H9 (cell line): Measurements from ENCODE around the gene HOXA4. TPM values are rescaled to one million over a fixed set of nuclear protein-coding genes. Genes with fewer than 3 reads are reported as not detected.

Source experiments
- DNase-seq: peaks from one replicate; pipeline ENCODE4 v3.0.0-alpha.2; 2017
- H2AFZ ChIP-seq: one replicate; pipeline ENCODE4 v1.6.1; 2013; ENCODE audit warnings: mild to moderate bottlenecking, low read length, control low read depth, moderate library complexity
- H2AK5ac ChIP-seq: 2 replicates; pipeline ENCODE4 v1.6.1; 2013; ENCODE audit warnings: low read length, control low read depth, mixed read lengths; ENCODE audit not compliant: insufficient read length
- H2BK120ac ChIP-seq: one replicate; pipeline ENCODE4 v1.6.1; 2013; ENCODE audit warnings: low read depth, mild to moderate bottlenecking, low read length, control low read depth, inconsistent platforms; ENCODE audit not compliant: poor library complexity, severe bottlenecking
- H2BK12ac ChIP-seq: 2 replicates; pipeline ENCODE4 v1.6.1; 2013; ENCODE audit warnings: low read length, control low read depth, mixed read lengths, low read depth; ENCODE audit not compliant: insufficient read length
- H2BK15ac ChIP-seq: 2 replicates; pipeline ENCODE4 v1.6.1; 2013; ENCODE audit warnings: low read depth, low read length, control low read depth
- H2BK20ac ChIP-seq: one replicate; pipeline ENCODE4 v1.6.1; 2013; ENCODE audit warnings: low read depth, mild to moderate bottlenecking, low read length, control low read depth, inconsistent platforms; ENCODE audit not compliant: poor library complexity, severe bottlenecking
- H2BK5ac ChIP-seq: 2 replicates; pipeline ENCODE4 v1.6.1; 2013; ENCODE audit warnings: low read length, control low read depth, mixed read lengths; ENCODE audit not compliant: insufficient read length
- H3K14ac ChIP-seq: 2 replicates; pipeline ENCODE4 v1.6.1; 2013; ENCODE audit warnings: low read length, control low read depth; ENCODE audit not compliant: insufficient read depth
- H3K18ac ChIP-seq: 2 replicates; pipeline ENCODE4 v1.6.1; 2013; ENCODE audit warnings: low read depth, mild to moderate bottlenecking, mixed read lengths, low read length, control low read depth; ENCODE audit not compliant: insufficient read length
- H3K23ac ChIP-seq: 2 replicates; pipeline ENCODE4 v1.6.1; 2013; ENCODE audit warnings: low read length, control low read depth, mixed read lengths, low read depth; ENCODE audit not compliant: insufficient read length
- H3K23me2 ChIP-seq: 2 replicates; pipeline ENCODE4 v1.6.1; 2013; ENCODE audit warnings: low read depth, mild to moderate bottlenecking, mixed read lengths, low read length, control low read depth; ENCODE audit not compliant: insufficient read length, poor library complexity, severe bottlenecking
- H3K27ac ChIP-seq: 2 replicates; pipeline ENCODE4 v1.5.1; 2013; ENCODE audit warnings: low read length, control low read depth, mixed read lengths, low read depth; ENCODE audit not compliant: insufficient read length
- H3K27me3 ChIP-seq: 2 replicates; pipeline ENCODE4 v1.6.1; 2013; ENCODE audit warnings: low read length, control low read depth, inconsistent platforms; ENCODE audit not compliant: insufficient read depth
- H3K4ac ChIP-seq: 2 replicates; pipeline ENCODE4 v1.6.1; 2013; ENCODE audit warnings: low read depth, mild to moderate bottlenecking, control low read depth, inconsistent platforms, low read length, moderate library complexity
- H3K4me1 ChIP-seq: 2 replicates; pipeline ENCODE4 v1.6.1; 2013; ENCODE audit warnings: low read length, control low read depth, inconsistent platforms; ENCODE audit not compliant: insufficient read depth
- H3K4me2 ChIP-seq: 2 replicates; pipeline ENCODE4 v1.6.1; 2013; ENCODE audit warnings: low read length, control low read depth, mixed read lengths; ENCODE audit not compliant: insufficient read length, insufficient read depth
- H3K56ac ChIP-seq: 2 replicates; pipeline ENCODE4 v1.6.1; 2013; ENCODE audit warnings: low read depth, mild to moderate bottlenecking, mixed read lengths, low read length, control low read depth; ENCODE audit not compliant: insufficient read length
- H3K79me1 ChIP-seq: 2 replicates; pipeline ENCODE4 v1.6.1; 2013; ENCODE audit warnings: low read depth, mild to moderate bottlenecking, moderate library complexity, low read length, control low read depth, inconsistent platforms; ENCODE audit not compliant: insufficient read depth, poor library complexity, severe bottlenecking
- H3K79me2 ChIP-seq: 2 replicates; pipeline ENCODE4 v1.6.1; 2013; ENCODE audit warnings: low read length, control low read depth, inconsistent platforms; ENCODE audit not compliant: insufficient read depth
- H3K9ac ChIP-seq: 2 replicates; pipeline ENCODE4 v1.6.1; 2013; ENCODE audit warnings: low read length, control low read depth, mixed read lengths; ENCODE audit not compliant: insufficient read length; ENCODE audit errors: extremely low read depth
- H3K9me3 ChIP-seq: one replicate; pipeline ENCODE4 v1.6.1; 2013; ENCODE audit warnings: low read depth, low read length, inconsistent platforms; ENCODE audit not compliant: control insufficient read depth
- H3T11ph ChIP-seq: one replicate; pipeline ENCODE4 v1.6.1; 2013; ENCODE audit warnings: mild to moderate bottlenecking, low read length, control low read depth, inconsistent platforms
- H4K20me1 ChIP-seq: one replicate; pipeline ENCODE4 v1.6.1; 2013; ENCODE audit not compliant: control insufficient read depth, insufficient read length, insufficient read depth
- H4K5ac ChIP-seq: 2 replicates; pipeline ENCODE4 v1.6.1; 2013; ENCODE audit warnings: low read depth, mild to moderate bottlenecking, mixed read lengths, low read length, control low read depth; ENCODE audit not compliant: insufficient read length
- H4K8ac ChIP-seq: replicated peaks from 2 replicates; pipeline ENCODE4 v1.6.1; 2013; ENCODE audit warnings: low read length, control low read depth, mixed read lengths, low read depth; ENCODE audit not compliant: insufficient read length
- H4K91ac ChIP-seq: 2 replicates; pipeline ENCODE4 v1.6.1; 2013; ENCODE audit warnings: low read depth, mild to moderate bottlenecking, moderate library complexity, mixed read lengths, low read length, control low read depth; ENCODE audit not compliant: insufficient read length
- H3K27ac Mint-ChIP-seq, 3 experiments: 2 replicates in 2 of 3; 3 replicates in 1 of 3; pipeline ENCODE4 v1.8.0; 2020 to 2021; ENCODE audit warnings: mixed read lengths in 3 of 3, mild to moderate bottlenecking in 1 of 3, moderate library complexity in 1 of 3
- H3K27me3 Mint-ChIP-seq: 2 replicates; pipeline ENCODE4 v1.8.0; 2021; ENCODE audit warnings: low read depth, mild to moderate bottlenecking, moderate library complexity, mixed read lengths
- H3K36me3 Mint-ChIP-seq, 3 experiments: 2 replicates in 2 of 3; 3 replicates in 1 of 3; pipeline ENCODE4 v1.8.0; 2020 to 2021; ENCODE audit warnings: low read depth in 3 of 3, mixed read lengths in 3 of 3; ENCODE audit not compliant: insufficient read depth in 1 of 3
- H3K4me1 Mint-ChIP-seq, 2 experiments: 2 replicates each; pipeline ENCODE4 v1.8.0; 2020; ENCODE audit warnings: mixed read lengths in 2 of 2
- H3K4me3 Mint-ChIP-seq, 2 experiments: 2 replicates in 1 of 2; 3 replicates in 1 of 2; pipeline ENCODE4 v1.8.0; 2020 to 2021; ENCODE audit warnings: mild to moderate bottlenecking in 2 of 2, mixed read lengths in 2 of 2, moderate library complexity in 1 of 2
- H3K9me3 Mint-ChIP-seq, 2 experiments: 2 replicates in 1 of 2; 3 replicates in 1 of 2; pipeline ENCODE4 v1.8.0; 2020; ENCODE audit warnings: mild to moderate bottlenecking in 2 of 2, mixed read lengths in 2 of 2, moderate library complexity in 1 of 2
- WGBS: extraction: QIAGEN DNeasy Blood & Tissue Kit; methylation state at CpG from one replicate; pipeline ENCODE4 v1.1.7; 2013; ENCODE audit warnings: missing lambda C conversion rate, low lambda C conversion rate, mixed read lengths; ENCODE audit not compliant: insufficient read length; ENCODE audit errors: extremely low coverage; 5-methylcytosine and 5-hydroxymethylcytosine counted together
- total RNA-seq: library from RNA; stranded (reverse); gene quantifications from 2 replicates; pipeline ENCODE4 v1.2.1, GENCODE V29; 2021
- TF ChIP-seq, protein P1 (sequence below): fragments of 200-600 bp; sonication (generic); conservative IDR thresholded peaks from 3 replicates; pipeline ENCODE4 v1.8.0; 2021; ENCODE audit warnings: antibody characterized with exemption, mild to moderate bottlenecking

HOXA4 gene
- total RNA-seq, 1 experiment from 2014 or later: not detected

DNA sequence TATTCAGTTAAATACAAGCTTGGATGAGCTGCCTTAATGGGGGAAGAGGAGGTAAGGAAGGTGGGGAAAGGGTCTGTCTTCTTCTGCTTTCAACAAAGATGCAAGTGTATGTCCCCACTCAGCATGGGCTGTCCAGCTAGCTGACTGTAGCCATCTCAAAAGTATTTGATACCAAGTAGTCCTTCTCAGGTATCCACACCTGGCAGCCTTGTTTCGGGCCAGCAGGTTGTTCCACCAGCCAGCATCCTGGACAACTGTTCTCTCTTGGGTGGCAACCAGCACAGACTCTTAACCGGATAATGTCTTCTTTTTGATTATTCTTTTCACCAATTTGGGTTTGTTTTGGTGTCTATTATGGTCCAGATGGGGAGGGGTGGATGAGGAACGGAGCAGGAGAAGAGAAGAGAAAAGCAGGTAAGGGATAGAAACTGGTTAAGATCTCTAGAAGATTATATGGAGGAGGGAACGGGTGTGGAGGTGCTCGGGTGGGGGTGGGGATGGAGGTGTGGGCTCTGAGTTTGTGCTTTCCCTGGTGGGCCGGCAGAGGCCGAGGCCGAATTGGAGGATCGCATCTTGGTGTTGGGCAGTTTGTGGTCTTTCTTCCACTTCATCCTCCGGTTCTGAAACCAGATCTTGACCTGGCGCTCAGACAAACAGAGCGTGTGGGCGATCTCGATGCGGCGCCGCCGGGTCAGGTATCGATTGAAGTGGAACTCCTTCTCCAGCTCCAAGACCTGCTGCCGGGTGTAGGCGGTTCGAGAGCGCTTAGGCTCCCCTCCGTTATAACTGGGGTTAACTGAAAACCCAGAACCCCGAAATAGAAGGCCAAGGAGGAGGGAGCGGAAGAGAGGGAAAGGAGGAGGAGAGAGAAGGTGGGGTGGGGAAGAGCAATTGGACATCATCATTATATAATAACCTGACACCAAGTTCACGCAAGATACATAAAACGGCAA is 1.5 kb downstream of the HOXA4 start:
- no peak overlapping the region for H3K4me2 ChIP-seq
- H3K9ac ChIP-seq: no peak overlapping the region
- H3K27ac ChIP-seq: no peak overlapping the region
- Mint-ChIP-seq H3K4me1 (peaks cover 0 to 6% of the 10 kb centered on the region in 2 experiments; a peak in 1 of 4 replicates), H3K27me3 (peaks cover 97% of the 10 kb centered on the region), H3K36me3 (no peaks in the 10 kb centered on the region; a peak in 1 of 7 replicates), H3K9me3 (peaks cover 4 to 11% of the 10 kb centered on the region in 2 experiments; a peak in 3 of 5 replicates), H3K4me3 (no peak overlapping the region), H3K27ac (no peak overlapping the region)
- H2BK5ac ChIP-seq: no peak overlapping the region
- no peak overlapping the region for H3T11ph ChIP-seq
- TF ChIP-seq, protein P1, sequence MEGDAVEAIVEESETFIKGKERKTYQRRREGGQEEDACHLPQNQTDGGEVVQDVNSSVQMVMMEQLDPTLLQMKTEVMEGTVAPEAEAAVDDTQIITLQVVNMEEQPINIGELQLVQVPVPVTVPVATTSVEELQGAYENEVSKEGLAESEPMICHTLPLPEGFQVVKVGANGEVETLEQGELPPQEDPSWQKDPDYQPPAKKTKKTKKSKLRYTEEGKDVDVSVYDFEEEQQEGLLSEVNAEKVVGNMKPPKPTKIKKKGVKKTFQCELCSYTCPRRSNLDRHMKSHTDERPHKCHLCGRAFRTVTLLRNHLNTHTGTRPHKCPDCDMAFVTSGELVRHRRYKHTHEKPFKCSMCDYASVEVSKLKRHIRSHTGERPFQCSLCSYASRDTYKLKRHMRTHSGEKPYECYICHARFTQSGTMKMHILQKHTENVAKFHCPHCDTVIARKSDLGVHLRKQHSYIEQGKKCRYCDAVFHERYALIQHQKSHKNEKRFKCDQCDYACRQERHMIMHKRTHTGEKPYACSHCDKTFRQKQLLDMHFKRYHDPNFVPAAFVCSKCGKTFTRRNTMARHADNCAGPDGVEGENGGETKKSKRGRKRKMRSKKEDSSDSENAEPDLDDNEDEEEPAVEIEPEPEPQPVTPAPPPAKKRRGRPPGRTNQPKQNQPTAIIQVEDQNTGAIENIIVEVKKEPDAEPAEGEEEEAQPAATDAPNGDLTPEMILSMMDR: no peak
- no peak overlapping the region for H2AFZ ChIP-seq
- no peak overlapping the region for H3K4ac ChIP-seq
- no peak for DNase-seq
- H2BK15ac ChIP-seq: no peak overlapping the region
- H3K14ac ChIP-seq: no peak overlapping the region
- H4K20me1 ChIP-seq: peaks cover 3% of the 10 kb centered on the region
- H4K91ac ChIP-seq: no peak overlapping the region
- no peak overlapping the region for H3K18ac ChIP-seq
- no peaks in the 10 kb centered on the region for H3K9me3 ChIP-seq
- no peak overlapping the region for H4K5ac ChIP-seq
- H2BK120ac ChIP-seq: no peak overlapping the region
- no peaks in the 10 kb centered on the region for H3K79me1 ChIP-seq
- no peak overlapping the region for H2AK5ac ChIP-seq
- no peak overlapping the region for H3K23ac ChIP-seq
- no peak overlapping the region for H3K56ac ChIP-seq
- no peaks in the 10 kb centered on the region for H3K4me1 ChIP-seq
- no peak overlapping the region for H2BK20ac ChIP-seq
- H3K79me2 ChIP-seq: no peaks in the 10 kb centered on the region
- no peak overlapping the region for H2BK12ac ChIP-seq
- no peak overlapping the region for H4K8ac ChIP-seq
- WGBS: no CpG with 5 or more reads among the region's 28 CpGs
- no peaks in the 10 kb centered on the region for H3K23me2 ChIP-seq
- peaks cover 95% of the 10 kb centered on the region for H3K27me3 ChIP-seq
